Neural cell (in vitro differentiated cells): ENCODE results near the gene SPINK2.

Source experiments
- CTCF ChIP-seq: fragments of 450-650 bp; IDR thresholded peaks from 2 replicates; pipeline ENCODE4 v1.5.1; 2014; ENCODE audit warnings: antibody characterized with exemption, mild to moderate bottlenecking, moderate library complexity; ENCODE audit not compliant: poor library complexity, severe bottlenecking
- EZH2 ChIP-seq: fragments of 200-600, 300-800 bp; shearing (Covaris generic), sonication (generic); IDR thresholded peaks from 2 replicates; pipeline ENCODE4 v1.6.1; 2014; ENCODE audit warnings: antibody characterized with exemption, low read length, borderline replicate concordance, mild to moderate bottlenecking; ENCODE audit not compliant: insufficient read depth, poor library complexity, severe bottlenecking

- TF ChIP-seq CTCF (no peak), EZH2 (no peak)
Measured at GRCh38 chr4:56791316-56791715, 30.2 kb downstream of the SPINK2 start.
